A673 (cell line): Measurements from ENCODE around the gene ASIC2. TPM values are rescaled to one million over a fixed set of nuclear protein-coding genes. Genes with fewer than 3 reads are reported as not detected.

Source experiments
- BruUV-seq: library from RNA; stranded (reverse); fragments of 400-500 nt; replicated peaks from 2 replicates; lab custom pipeline; 2021; lab: Mats Ljungman, UMichigan
- CTCF ChIA-PET: fragments of 300-600 bp; sonication (Branson Sonifier 250); formaldehyde crosslinking; loops from one replicate; lab custom pipeline; 2022; ENCODE audit warnings: antibody characterized with exemption; lab: Charles Lee
- POLR2A ChIA-PET: fragments of 300-600 bp; sonication (Branson Sonifier 250); formaldehyde crosslinking; loops from one replicate; lab custom pipeline; 2022; ENCODE audit warnings: antibody characterized with exemption; ENCODE audit not compliant: low non-redundant PET; lab: Charles Lee
- DNase-seq: peaks from one replicate; pipeline ENCODE4 v3.0.0-alpha.2; 2015; ENCODE audit warnings: low spot score
- H3K27ac ChIP-seq: fragments of 200-600 bp; sonication (generic); 2 replicates; pipeline ENCODE4 v1.5.1; 2016; ENCODE audit warnings: mixed run types, low read depth, mild to moderate bottlenecking, mixed read lengths, antibody characterized with exemption, low read length; ENCODE audit not compliant: poor library complexity, severe bottlenecking
- H3K27me3 ChIP-seq: fragments of 200-600 bp; sonication (generic); replicated peaks from 2 replicates; pipeline ENCODE4 v1.6.1; 2017; ENCODE audit warnings: mixed run types, low read depth, mild to moderate bottlenecking, mixed read lengths, antibody characterized with exemption, low read length; ENCODE audit not compliant: insufficient read depth, poor library complexity
- H3K36me3 ChIP-seq: fragments of 200-600 bp; sonication (generic); 2 replicates; pipeline ENCODE4 v1.6.1; 2016; ENCODE audit warnings: mixed run types, mild to moderate bottlenecking, mixed read lengths, antibody characterized with exemption, low read length; ENCODE audit not compliant: insufficient read depth, poor library complexity, severe bottlenecking
- H3K4me1 ChIP-seq: fragments of 200-600 bp; sonication (generic); 2 replicates; pipeline ENCODE4 v1.6.1; 2017; ENCODE audit warnings: mixed run types, mild to moderate bottlenecking, mixed read lengths, antibody characterized with exemption, low read length; ENCODE audit not compliant: insufficient read depth, poor library complexity, severe bottlenecking
- H3K4me3 ChIP-seq: fragments of 200-600 bp; sonication (generic); 2 replicates; pipeline ENCODE4 v1.5.1; 2016; ENCODE audit warnings: low read depth, mixed run types, mild to moderate bottlenecking, mixed read lengths, low read length; ENCODE audit not compliant: poor library complexity, severe bottlenecking
- H3K9me3 ChIP-seq: fragments of 200-600 bp; sonication (generic); 2 replicates; pipeline ENCODE4 v1.6.1; 2016; ENCODE audit warnings: mixed run types, low read depth, mild to moderate bottlenecking, mixed read lengths, antibody characterized with exemption, low read length; ENCODE audit not compliant: poor library complexity, severe bottlenecking
- EZH2 ChIP-seq: fragments of 200-600 bp; sonication (generic); IDR thresholded peaks from 2 replicates; pipeline ENCODE4 v1.6.1; 2017; ENCODE audit warnings: borderline replicate concordance, low read depth, mild to moderate bottlenecking, mixed read lengths, antibody characterized with exemption, low read length; ENCODE audit not compliant: poor library complexity, severe bottlenecking
- intact Hi-C: fragments of 100-400 bp; cut with micrococcal nuclease; formaldehyde crosslinking; loops from one replicate; pipeline ENCODE4 v1.10.0; 2022; ENCODE audit not compliant: unreplicated experiment
- total RNA-seq: library from RNA; stranded (reverse); gene quantifications from 2 replicates; pipeline ENCODE4 v1.2.3, GENCODE V29; 2021
- TF ChIP-seq, protein P1 (sequence below): fragments of 300-800, 200-600 bp; sonication (generic); conservative IDR thresholded peaks from 2 replicates; pipeline ENCODE4 v1.5.1; 2017; ENCODE audit warnings: low read depth, mild to moderate bottlenecking, antibody characterized with exemption, low read length, moderate library complexity, mixed read lengths

The ASIC2 gene
- total RNA-seq, 1 experiment from 2014 or later, result 8.6 TPM

DNA sequence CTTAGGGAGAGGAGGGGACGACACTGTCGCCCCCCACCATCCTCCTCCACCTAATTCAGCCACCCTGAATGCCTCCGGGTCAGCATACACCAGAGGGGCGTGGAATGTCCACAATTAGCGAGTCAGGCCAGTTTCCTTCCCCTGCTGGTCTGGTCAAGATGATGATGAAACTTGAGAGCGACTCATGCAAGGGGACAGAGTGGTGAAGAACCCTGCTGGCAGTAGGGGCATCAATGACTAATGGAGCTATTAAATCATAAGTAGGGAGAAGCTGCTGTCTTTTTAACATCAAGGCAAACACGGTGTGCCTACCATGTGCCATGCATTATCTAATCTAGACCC, 294.2 kb downstream of the ASIC2 start:
- no TSS peak for BruUV-seq
- Histone ChIP-seq H3K36me3 (no peaks in the 10 kb centered on the region), H3K27ac (no peak overlapping the region), H3K4me1 (peaks cover 5% of the 10 kb centered on the region), H3K27me3 (no peaks in the 10 kb centered on the region), H3K4me3 (peak overlapping the region; percentile 19), H3K9me3 (no peaks in the 10 kb centered on the region)
- no peak for DNase-seq
- CTCF ChIA-PET, result interaction anchor here (0.6 kb wide), 1 partner anchor 216 kb away, joined by 3 read pairs; no protein-coding TSS in a partner anchor
- intact Hi-C loops, result loop anchor here (5.0 kb wide), 1 partner anchor 222 kb away; no protein-coding TSS in a partner anchor
- POLR2A ChIA-PET, result no interaction called here
- TF ChIP-seq EZH2, result no peak
- TF ChIP-seq, protein P1, sequence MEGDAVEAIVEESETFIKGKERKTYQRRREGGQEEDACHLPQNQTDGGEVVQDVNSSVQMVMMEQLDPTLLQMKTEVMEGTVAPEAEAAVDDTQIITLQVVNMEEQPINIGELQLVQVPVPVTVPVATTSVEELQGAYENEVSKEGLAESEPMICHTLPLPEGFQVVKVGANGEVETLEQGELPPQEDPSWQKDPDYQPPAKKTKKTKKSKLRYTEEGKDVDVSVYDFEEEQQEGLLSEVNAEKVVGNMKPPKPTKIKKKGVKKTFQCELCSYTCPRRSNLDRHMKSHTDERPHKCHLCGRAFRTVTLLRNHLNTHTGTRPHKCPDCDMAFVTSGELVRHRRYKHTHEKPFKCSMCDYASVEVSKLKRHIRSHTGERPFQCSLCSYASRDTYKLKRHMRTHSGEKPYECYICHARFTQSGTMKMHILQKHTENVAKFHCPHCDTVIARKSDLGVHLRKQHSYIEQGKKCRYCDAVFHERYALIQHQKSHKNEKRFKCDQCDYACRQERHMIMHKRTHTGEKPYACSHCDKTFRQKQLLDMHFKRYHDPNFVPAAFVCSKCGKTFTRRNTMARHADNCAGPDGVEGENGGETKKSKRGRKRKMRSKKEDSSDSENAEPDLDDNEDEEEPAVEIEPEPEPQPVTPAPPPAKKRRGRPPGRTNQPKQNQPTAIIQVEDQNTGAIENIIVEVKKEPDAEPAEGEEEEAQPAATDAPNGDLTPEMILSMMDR, result no peak

DNA sequence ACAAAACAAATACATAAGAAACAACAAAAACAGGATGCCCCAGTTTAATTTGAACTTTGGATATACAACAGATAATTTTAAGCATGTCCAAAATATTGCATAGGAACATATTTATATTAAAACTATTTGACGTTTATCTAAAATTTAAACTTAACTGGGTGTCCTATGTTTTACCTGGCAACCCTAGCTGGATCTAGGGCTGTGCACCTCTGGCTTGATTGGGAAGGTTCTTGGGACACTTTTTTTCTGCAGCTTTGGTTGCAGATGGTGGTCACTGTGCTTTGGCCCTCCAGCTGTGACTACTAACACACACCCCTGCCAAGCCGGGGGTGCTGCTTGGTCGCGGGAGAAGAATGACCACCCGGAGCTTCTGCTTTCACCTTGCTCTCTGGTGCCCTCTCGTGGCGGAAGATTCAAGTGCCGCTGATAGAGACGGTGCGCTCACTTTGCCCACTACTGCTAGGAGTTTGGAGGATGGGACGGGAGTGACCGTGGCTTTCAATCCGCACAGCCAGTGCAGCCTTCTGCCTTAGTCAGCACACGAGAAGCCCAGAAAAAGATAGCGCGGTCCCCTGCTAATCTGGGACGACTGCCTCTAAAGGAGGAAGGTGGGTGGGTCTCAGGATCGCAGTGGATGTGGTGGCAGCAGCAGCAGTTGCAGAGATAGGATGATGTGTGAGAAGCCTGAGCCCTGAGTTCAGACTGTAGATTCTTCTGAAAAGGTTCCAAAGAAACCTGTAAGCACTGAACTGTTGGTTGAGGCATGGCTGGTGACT, 294.8 kb downstream of the ASIC2 start:
- TF ChIP-seq, protein P1, result peak; percentile 81
- no peak for TF ChIP-seq EZH2
- H3K4me3 ChIP-seq, result peak overlapping the region; percentile 19
- peak; percentile 69 for DNase-seq
- no peaks in the 10 kb centered on the region for H3K9me3 ChIP-seq
- H3K27me3 ChIP-seq, result no peaks in the 10 kb centered on the region
- intact Hi-C loops, result loop anchor here (5.0 kb wide), 1 partner anchor 221 kb away; no protein-coding TSS in a partner anchor
- BruUV-seq, result no TSS peak
- CTCF ChIA-PET, result interaction anchor here (0.5 to 0.6 kb wide), 2 partner anchors 22 to 216 kb away, joined by 3 to 4 read pairs; no protein-coding TSS in a partner anchor
- POLR2A ChIA-PET, result no interaction called here
- H3K4me1 ChIP-seq, result peaks cover 5% of the 10 kb centered on the region
- H3K27ac ChIP-seq, result no peak overlapping the region
- H3K36me3 ChIP-seq, result no peaks in the 10 kb centered on the region

DNA sequence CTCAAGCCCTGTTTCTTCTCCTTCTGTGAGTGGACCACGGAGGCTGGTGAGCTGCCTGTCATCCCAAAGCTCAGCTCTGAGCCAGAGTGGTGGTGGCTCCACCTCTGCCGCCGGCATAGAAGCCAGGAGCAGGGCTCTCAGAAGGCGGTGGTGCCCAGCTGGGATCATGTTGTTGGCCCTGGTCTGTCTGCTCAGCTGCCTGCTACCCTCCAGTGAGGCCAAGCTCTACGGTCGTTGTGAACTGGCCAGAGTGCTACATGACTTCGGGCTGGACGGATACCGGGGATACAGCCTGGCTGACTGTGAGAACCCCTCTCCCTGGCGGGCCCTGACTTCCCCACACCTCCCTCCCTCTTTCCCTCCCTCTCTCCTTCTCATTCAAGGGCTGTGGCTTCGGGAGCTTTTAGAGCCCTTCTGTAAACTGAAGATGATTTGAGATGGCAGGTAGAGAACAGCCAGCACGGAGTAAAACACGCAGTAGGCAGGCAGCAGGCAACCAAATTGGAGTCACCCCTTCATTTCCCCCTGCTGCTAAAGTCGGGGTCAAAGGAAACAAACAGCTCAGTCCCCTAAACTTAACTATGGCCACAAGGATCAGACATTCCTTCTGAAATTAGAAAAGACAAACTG, 297.6 kb downstream of the ASIC2 start:
- no peak overlapping the region for H3K4me3 ChIP-seq
- CTCF ChIA-PET, result interaction anchor here (0.7 kb wide), 1 partner anchor 37 kb away, joined by 4 read pairs; no protein-coding TSS in a partner anchor
- BruUV-seq, result no TSS peak
- H3K27me3 ChIP-seq, result no peaks in the 10 kb centered on the region
- TF ChIP-seq EZH2, result no peak
- TF ChIP-seq, protein P1, result no peak
- H3K27ac ChIP-seq, result no peak overlapping the region
- H3K4me1 ChIP-seq, result peaks cover 5% of the 10 kb centered on the region
- no peaks in the 10 kb centered on the region for H3K36me3 ChIP-seq
- DNase-seq, result no peak
- intact Hi-C loops, result loop anchor here (5.0 kb wide), 1 partner anchor 218 kb away; no protein-coding TSS in a partner anchor
- no peaks in the 10 kb centered on the region for H3K9me3 ChIP-seq
- POLR2A ChIA-PET, result no interaction called here
